ENCODE results near the gene RFNG. TPM values are rescaled to one million over a fixed set of nuclear protein-coding genes. Genes with fewer than 3 reads are reported as not detected.
A peak's percentile ranks its signal among the peaks of the same experiment; 100 is the strongest.

Gene RFNG
- total RNA-seq, 6 experiments from 2014 or later = 37.6 to 48.5 (median 40.1) TPM

- Mint-ChIP-seq H3K27ac (peak overlapping the region; percentile 92), H3K9me3 (no peaks in the 10 kb centered on the region), H3K4me1 (ENCODE audit: low read depth) (peaks cover 22% of the 10 kb centered on the region), H3K27me3 (ENCODE audit: insufficient read depth) (no peaks in the 10 kb centered on the region; the same call in 1 of the 2 replicates), H3K4me3 (no peak overlapping the region), H3K36me3 (ENCODE audit: low read depth) (no peaks in the 10 kb centered on the region)
- TF ChIP-seq, protein P1, sequence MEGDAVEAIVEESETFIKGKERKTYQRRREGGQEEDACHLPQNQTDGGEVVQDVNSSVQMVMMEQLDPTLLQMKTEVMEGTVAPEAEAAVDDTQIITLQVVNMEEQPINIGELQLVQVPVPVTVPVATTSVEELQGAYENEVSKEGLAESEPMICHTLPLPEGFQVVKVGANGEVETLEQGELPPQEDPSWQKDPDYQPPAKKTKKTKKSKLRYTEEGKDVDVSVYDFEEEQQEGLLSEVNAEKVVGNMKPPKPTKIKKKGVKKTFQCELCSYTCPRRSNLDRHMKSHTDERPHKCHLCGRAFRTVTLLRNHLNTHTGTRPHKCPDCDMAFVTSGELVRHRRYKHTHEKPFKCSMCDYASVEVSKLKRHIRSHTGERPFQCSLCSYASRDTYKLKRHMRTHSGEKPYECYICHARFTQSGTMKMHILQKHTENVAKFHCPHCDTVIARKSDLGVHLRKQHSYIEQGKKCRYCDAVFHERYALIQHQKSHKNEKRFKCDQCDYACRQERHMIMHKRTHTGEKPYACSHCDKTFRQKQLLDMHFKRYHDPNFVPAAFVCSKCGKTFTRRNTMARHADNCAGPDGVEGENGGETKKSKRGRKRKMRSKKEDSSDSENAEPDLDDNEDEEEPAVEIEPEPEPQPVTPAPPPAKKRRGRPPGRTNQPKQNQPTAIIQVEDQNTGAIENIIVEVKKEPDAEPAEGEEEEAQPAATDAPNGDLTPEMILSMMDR (IDR thresholded peaks at IDR 0.05) = no peak
- DNase-seq = no peak
Observed at GRCh38 chr17:82004517-82005455, 46.8 kb downstream of the RFNG start.

DNA sequence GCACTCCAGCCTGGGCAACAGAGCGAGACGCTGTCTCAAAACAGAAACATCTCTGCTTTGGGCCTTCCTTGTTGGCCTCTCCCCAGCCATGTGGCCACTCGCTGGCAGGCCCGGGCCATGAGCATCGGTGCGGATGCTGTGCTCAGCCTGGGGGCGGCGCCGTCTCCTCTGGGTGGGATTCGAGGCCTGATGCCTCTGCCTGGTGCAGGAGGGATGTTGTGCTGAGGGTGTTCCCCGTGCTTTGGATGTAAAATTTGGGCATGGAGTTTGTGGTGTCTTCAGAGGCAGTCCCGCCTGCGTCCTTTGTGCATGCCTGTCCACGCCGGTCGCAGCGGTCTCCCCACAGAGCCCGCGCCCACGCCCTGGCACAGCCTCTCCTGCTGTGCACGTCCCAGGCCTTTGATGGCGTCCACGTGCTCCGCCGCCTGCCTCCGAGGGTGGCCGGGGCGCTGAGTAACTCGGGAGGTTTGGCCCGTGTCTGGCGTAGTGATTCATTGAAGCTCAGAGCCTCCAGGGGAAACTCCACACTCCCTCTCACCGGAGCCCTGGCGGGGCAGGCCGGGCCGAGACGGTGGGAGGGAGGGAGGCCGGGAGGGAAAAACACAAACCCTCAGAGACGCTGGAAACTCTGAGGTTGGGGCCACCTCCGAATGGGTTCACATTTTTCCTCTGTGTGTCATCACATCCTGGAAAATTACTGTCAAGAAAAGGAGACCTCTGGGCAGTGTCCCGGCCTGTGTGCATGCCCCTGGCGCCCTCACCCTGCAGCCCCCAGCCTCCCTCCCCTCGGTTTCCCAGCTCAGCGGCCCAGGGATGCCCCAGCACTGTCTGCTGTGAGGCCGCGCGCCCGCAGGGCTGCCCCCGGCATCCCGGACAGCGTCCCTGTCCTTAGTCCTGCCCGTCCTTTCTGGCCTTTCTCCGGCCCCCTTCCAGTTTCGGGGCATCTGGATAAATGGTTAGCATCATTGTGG, 47.9 kb downstream of the RFNG start:
- Mint-ChIP-seq H3K4me3 (peak overlapping the region; percentile 60), H3K4me1 (ENCODE audit: low read depth) (peaks cover 22% of the 10 kb centered on the region), H3K27ac (peak overlapping the region; percentile 92), H3K27me3 (ENCODE audit: insufficient read depth) (no peaks in the 10 kb centered on the region), H3K36me3 (ENCODE audit: low read depth) (no peaks in the 10 kb centered on the region), H3K9me3 (no peaks in the 10 kb centered on the region)
- TF ChIP-seq, protein P1 (IDR thresholded peaks at IDR 0.05) = peak; percentile 38
- peak; percentile 96 for DNase-seq

- H3K9me3 Mint-ChIP-seq = no peaks in the 10 kb centered on the region
- DNase-seq = no peak
- no peak overlapping the region for H3K27ac Mint-ChIP-seq
- peaks cover 20% of the 10 kb centered on the region for H3K4me1 Mint-ChIP-seq (ENCODE audit: low read depth)
- TF ChIP-seq, protein P1 (IDR thresholded peaks at IDR 0.05) = no peak
- no peak overlapping the region for H3K4me3 Mint-ChIP-seq
- no peaks in the 10 kb centered on the region for H3K27me3 Mint-ChIP-seq (ENCODE audit: insufficient read depth)
- H3K36me3 Mint-ChIP-seq (ENCODE audit: low read depth) = no peaks in the 10 kb centered on the region
Observed at GRCh38 chr17:82001571-82002056, 50.0 kb downstream of the RFNG start.

- Mint-ChIP-seq H3K9me3 (no peaks in the 10 kb centered on the region), H3K36me3 (ENCODE audit: low read depth) (no peaks in the 10 kb centered on the region), H3K4me1 (ENCODE audit: low read depth) (peaks cover 13% of the 10 kb centered on the region), H3K4me3 (no peak overlapping the region), H3K27ac (no peak overlapping the region), H3K27me3 (ENCODE audit: insufficient read depth) (no peaks in the 10 kb centered on the region)
- TF ChIP-seq, protein P1 (IDR thresholded peaks at IDR 0.05) = no peak
- no peak for DNase-seq
Observed at GRCh38 chr17:82000803-82001570, 50.6 kb downstream of the RFNG start.
